Panc1 (cell line): Measurements from ENCODE around the gene ZFYVE16. TPM values are rescaled to one million over a fixed set of nuclear protein-coding genes. Genes with fewer than 3 reads are reported as not detected.

Experiments used
- ATAC-seq: fragments of 200-7000 bp; cut with Tn5 transposase; 2 replicates; pipeline ENCODE4 v1.9.1; 2020; ENCODE audit warnings: mild to moderate bottlenecking, moderate library complexity
- BruUV-seq: library from RNA; stranded (reverse); fragments of 400-500 nt; replicated peaks from 2 replicates; lab custom pipeline; 2021; lab: Mats Ljungman, UMichigan
- CTCF ChIA-PET: fragments of 300-600 bp; sonication (Branson Sonifier 250); formaldehyde crosslinking; loops from one replicate; lab custom pipeline; 2022; ENCODE audit warnings: antibody characterized with exemption; lab: Charles Lee
- POLR2A ChIA-PET: fragments of 300-600 bp; sonication (Branson Sonifier 250); formaldehyde crosslinking; loops from one replicate; lab custom pipeline; 2022; ENCODE audit warnings: antibody characterized with exemption; lab: Charles Lee
- DNase-seq: peaks from one replicate; pipeline ENCODE4 v3.0.0-alpha.2; 2010; ENCODE audit warnings: low read depth, low spot score
- H3K27ac ChIP-seq: 2 replicates; pipeline ENCODE4 v1.5.1; 2011; ENCODE audit warnings: mild to moderate bottlenecking, low read length, inconsistent platforms
- H3K27me3 ChIP-seq: fragments of 200-500 bp; sonication (Bioruptor generic); 2 replicates; pipeline ENCODE4 v1.6.0; 2014; ENCODE audit warnings: low read length, inconsistent platforms; ENCODE audit not compliant: control insufficient read depth, insufficient read depth
- H3K36me3 ChIP-seq: fragments of 200-500 bp; sonication (Bioruptor generic); 2 replicates; pipeline ENCODE4 v1.5.1; 2014; ENCODE audit warnings: inconsistent platforms, mild to moderate bottlenecking, low read length, moderate library complexity; ENCODE audit not compliant: control insufficient read depth, insufficient read depth
- H3K4me1 ChIP-seq: 2 replicates; pipeline ENCODE4 v1.5.1; 2011; ENCODE audit warnings: inconsistent platforms, mild to moderate bottlenecking, low read length, moderate library complexity; ENCODE audit not compliant: control insufficient read depth, insufficient read depth
- H3K4me3 ChIP-seq, 2 experiments: 2 replicates each; pipeline ENCODE4 v1.5.1; 2011 to 2012; ENCODE audit warnings: low read depth in 2 of 2, low read length in 2 of 2, mild to moderate bottlenecking in 2 of 2, inconsistent platforms in 1 of 2, moderate library complexity in 1 of 2
- H3K9me3 ChIP-seq: fragments of 200-500 bp; sonication (Bioruptor generic); 2 replicates; pipeline ENCODE4 v1.5.1; 2014; ENCODE audit warnings: low read depth, mild to moderate bottlenecking, inconsistent platforms, low read length, moderate library complexity; ENCODE audit not compliant: control insufficient read depth, insufficient read depth
- POLR2AphosphoS5 ChIP-seq: IDR thresholded peaks from 2 replicates; pipeline ENCODE4 v1.6.1; 2012; ENCODE audit warnings: mild to moderate bottlenecking, low read depth, low read length, moderate library complexity
- SIN3A ChIP-seq: IDR thresholded peaks from 2 replicates; pipeline ENCODE4 v1.6.1; 2012; ENCODE audit warnings: low read depth, mild to moderate bottlenecking, low read length, moderate library complexity, borderline replicate concordance; ENCODE audit not compliant: insufficient read depth
- TCF7L2 ChIP-seq: IDR thresholded peaks from 2 replicates; pipeline ENCODE4 v1.6.1; 2011; ENCODE audit warnings: mild to moderate bottlenecking, low read depth, low read length, inconsistent platforms
- in situ Hi-C: cut with HindIII; loops from 2 replicates; pipeline ENCODE4 v1.10.0; 2016; ENCODE audit warnings: low sequenced_read_pairs, low pct_unique_long_range_greater_than_20kb
- intact Hi-C: fragments of 100-400 bp; cut with micrococcal nuclease; formaldehyde crosslinking; loops from one replicate; pipeline ENCODE4 v1.10.0; 2022; ENCODE audit not compliant: unreplicated experiment
- total RNA-seq: library from RNA; stranded (reverse); gene quantifications from one replicate; pipeline ENCODE4 v1.2.1, GENCODE V29; 2021; ENCODE audit not compliant: unreplicated experiment
- TF ChIP-seq, protein P1 (sequence below), 2 experiments: IDR thresholded peaks; 2 replicates each; pipeline ENCODE4 v1.6.1; 2011 to 2012; ENCODE audit warnings: low read depth in 2 of 2, control low read depth in 1 of 2, low read length in 1 of 2, mild to moderate bottlenecking in 1 of 2, moderate library complexity in 1 of 2; ENCODE audit not compliant: insufficient read depth in 1 of 2
- TF ChIP-seq, protein P2 (sequence below): fragments of 450-650 bp; IDR thresholded peaks from 2 replicates; pipeline ENCODE4 v1.5.1; 2017; ENCODE audit warnings: mild to moderate bottlenecking

The ZFYVE16 gene
- total RNA-seq, 1 experiment from 2014 or later = 54.6 TPM

DNA sequence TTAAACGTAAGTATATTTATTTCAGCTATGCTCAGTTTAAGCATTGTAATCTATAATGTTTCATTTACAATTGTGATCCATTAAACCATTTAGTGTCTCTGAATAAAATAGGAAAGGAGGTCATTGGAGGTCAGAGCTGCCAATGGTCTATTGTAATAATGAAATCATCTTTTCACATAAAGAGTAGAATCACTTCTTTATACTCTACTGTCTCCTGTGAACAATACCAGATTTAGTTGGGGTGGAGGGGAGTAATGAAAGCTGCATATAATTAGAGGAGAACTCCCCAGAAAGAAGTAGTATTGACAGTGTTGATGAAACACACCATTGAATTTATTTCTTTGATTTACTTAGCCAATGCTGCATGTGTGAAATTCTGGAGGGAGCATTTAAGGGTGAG, 35.1 kb upstream of the ZFYVE16 start:
- TF ChIP-seq POLR2AphosphoS5 (no peak), TCF7L2 (no peak)
- Histone ChIP-seq H3K36me3 (no peaks in the 10 kb centered on the region), H3K4me1 (no peaks in the 10 kb centered on the region), H3K9me3 (no peaks in the 10 kb centered on the region), H3K4me3 (no peak overlapping the region), H3K27me3 (no peaks in the 10 kb centered on the region), H3K27ac (no peak overlapping the region)
- POLR2A ChIA-PET = no interaction called here
- intact Hi-C loops = no loop called here
- no peak for ATAC-seq
- DNase-seq = no peak
- BruUV-seq = no TSS peak
- in situ Hi-C loops = no loop called here
- CTCF ChIA-PET = no interaction called here

DNA sequence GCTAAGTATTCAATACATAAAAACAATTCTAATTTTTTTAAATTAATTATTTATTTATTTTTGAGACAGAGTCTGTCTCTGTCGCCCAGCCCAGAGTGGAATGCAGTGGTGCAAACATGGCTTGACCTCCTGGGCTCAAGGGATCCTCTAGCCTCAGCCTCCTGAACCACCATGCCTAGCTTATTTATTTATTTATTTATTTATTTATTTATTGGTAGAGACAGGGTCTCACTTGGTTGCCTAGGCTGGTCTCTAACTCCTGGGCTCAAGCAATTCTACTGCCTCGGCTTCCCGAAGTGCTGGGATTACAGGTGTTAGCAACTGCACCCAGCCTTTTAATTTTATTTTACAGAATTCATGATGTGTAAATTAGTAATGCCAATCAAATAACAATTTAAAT, 33.7 kb upstream of the ZFYVE16 start:
- no peak for DNase-seq
- Histone ChIP-seq H3K27ac (no peak overlapping the region), H3K9me3 (no peaks in the 10 kb centered on the region), H3K4me1 (no peaks in the 10 kb centered on the region), H3K4me3 (no peak overlapping the region), H3K27me3 (no peaks in the 10 kb centered on the region), H3K36me3 (no peaks in the 10 kb centered on the region)
- ChIA-PET CTCF (no interaction called here), POLR2A (interaction anchor here (0.7 to 0.9 kb wide), 2 partner anchors 11 to 73 kb away, joined by 3 read pairs; no protein-coding TSS in a partner anchor)
- BruUV-seq = no TSS peak
- in situ Hi-C loops = no loop called here
- intact Hi-C loops = no loop called here
- no peak for ATAC-seq
- no peak for TF ChIP-seq SIN3A
- TF ChIP-seq POLR2AphosphoS5 = no peak
- TF ChIP-seq, protein P1, sequence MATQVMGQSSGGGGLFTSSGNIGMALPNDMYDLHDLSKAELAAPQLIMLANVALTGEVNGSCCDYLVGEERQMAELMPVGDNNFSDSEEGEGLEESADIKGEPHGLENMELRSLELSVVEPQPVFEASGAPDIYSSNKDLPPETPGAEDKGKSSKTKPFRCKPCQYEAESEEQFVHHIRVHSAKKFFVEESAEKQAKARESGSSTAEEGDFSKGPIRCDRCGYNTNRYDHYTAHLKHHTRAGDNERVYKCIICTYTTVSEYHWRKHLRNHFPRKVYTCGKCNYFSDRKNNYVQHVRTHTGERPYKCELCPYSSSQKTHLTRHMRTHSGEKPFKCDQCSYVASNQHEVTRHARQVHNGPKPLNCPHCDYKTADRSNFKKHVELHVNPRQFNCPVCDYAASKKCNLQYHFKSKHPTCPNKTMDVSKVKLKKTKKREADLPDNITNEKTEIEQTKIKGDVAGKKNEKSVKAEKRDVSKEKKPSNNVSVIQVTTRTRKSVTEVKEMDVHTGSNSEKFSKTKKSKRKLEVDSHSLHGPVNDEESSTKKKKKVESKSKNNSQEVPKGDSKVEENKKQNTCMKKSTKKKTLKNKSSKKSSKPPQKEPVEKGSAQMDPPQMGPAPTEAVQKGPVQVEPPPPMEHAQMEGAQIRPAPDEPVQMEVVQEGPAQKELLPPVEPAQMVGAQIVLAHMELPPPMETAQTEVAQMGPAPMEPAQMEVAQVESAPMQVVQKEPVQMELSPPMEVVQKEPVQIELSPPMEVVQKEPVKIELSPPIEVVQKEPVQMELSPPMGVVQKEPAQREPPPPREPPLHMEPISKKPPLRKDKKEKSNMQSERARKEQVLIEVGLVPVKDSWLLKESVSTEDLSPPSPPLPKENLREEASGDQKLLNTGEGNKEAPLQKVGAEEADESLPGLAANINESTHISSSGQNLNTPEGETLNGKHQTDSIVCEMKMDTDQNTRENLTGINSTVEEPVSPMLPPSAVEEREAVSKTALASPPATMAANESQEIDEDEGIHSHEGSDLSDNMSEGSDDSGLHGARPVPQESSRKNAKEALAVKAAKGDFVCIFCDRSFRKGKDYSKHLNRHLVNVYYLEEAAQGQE (IDR thresholded peaks at IDR 0.05; ENCODE audit: insufficient read depth in 1 of 2, low read depth in 2 of 2, low read length in 1 of 2) = no peak
- TF ChIP-seq, protein P2, sequence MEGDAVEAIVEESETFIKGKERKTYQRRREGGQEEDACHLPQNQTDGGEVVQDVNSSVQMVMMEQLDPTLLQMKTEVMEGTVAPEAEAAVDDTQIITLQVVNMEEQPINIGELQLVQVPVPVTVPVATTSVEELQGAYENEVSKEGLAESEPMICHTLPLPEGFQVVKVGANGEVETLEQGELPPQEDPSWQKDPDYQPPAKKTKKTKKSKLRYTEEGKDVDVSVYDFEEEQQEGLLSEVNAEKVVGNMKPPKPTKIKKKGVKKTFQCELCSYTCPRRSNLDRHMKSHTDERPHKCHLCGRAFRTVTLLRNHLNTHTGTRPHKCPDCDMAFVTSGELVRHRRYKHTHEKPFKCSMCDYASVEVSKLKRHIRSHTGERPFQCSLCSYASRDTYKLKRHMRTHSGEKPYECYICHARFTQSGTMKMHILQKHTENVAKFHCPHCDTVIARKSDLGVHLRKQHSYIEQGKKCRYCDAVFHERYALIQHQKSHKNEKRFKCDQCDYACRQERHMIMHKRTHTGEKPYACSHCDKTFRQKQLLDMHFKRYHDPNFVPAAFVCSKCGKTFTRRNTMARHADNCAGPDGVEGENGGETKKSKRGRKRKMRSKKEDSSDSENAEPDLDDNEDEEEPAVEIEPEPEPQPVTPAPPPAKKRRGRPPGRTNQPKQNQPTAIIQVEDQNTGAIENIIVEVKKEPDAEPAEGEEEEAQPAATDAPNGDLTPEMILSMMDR = no peak
- no peak for TF ChIP-seq TCF7L2

DNA sequence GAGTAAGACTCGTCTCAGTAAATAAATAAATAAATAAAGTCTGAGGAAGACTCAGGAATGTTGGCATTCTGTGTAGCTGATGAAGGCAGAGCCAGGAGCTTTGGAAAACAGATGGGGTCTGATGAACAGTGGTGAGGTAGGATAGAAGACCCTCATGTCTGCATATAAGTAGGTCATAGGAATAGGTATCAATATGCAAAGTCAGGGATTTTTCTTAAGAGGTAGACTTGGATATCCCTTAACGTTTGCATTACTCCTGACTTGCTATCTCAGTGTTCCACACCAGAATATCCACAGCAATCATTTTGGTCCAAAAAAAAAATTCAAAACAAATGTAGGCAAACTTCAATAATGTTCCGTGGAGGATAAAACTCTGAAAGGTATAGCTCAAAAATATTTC, 31.3 kb upstream of the ZFYVE16 start:
- ATAC-seq (no peak), DNase-seq (no peak)
- intact Hi-C loops (no loop called here), in situ Hi-C loops (no loop called here)
- ChIA-PET CTCF (no interaction called here), POLR2A (no interaction called here)
- TF ChIP-seq, protein P2 = no peak
- TF ChIP-seq POLR2AphosphoS5 = no peak
- TF ChIP-seq TCF7L2 = no peak
- TF ChIP-seq SIN3A = no peak
- TF ChIP-seq, protein P1 (IDR thresholded peaks at IDR 0.05; ENCODE audit: insufficient read depth in 1 of 2, low read depth in 2 of 2, low read length in 1 of 2) = no peak
- Histone ChIP-seq H3K27ac (no peak overlapping the region), H3K27me3 (no peaks in the 10 kb centered on the region), H3K4me3 (no peak overlapping the region), H3K9me3 (no peaks in the 10 kb centered on the region), H3K36me3 (no peaks in the 10 kb centered on the region), H3K4me1 (no peaks in the 10 kb centered on the region)
- no TSS peak for BruUV-seq
